Left lung (tissue), 10 donors: Measurements from ENCODE around the gene CREB3L1. TPM values are rescaled to one million over a fixed set of nuclear protein-coding genes. Genes with fewer than 3 reads are reported as not detected.

ENCODE experiments used
- ATAC-seq: fragments of 200-7000 bp; cut with Tn5 transposase; one replicate; pipeline ENCODE4 v1.9.1; 2020; ENCODE audit warnings: moderate library complexity
- DNase-seq, 4 donors: peaks; one replicate each; pipeline ENCODE4 v3.0.0-alpha.2; 2013 to 2020
- H3K27ac ChIP-seq, 2 donors: fragments of 200-600 bp; sonication (generic) in 1 of 2; one replicate each; pipeline versions ENCODE4 v1.5.0 to v1.8.0; 2020 to 2021
- H3K27me3 ChIP-seq, 2 donors: fragments of 200-600 bp; sonication (generic) in 1 of 2; one replicate each; pipeline versions ENCODE4 v1.5.0 to v1.8.0; 2020 to 2021
- H3K36me3 ChIP-seq, 2 donors: fragments of 200-600 bp; sonication (generic) in 1 of 2; one replicate each; pipeline versions ENCODE4 v1.5.0 to v1.8.0; 2020 to 2021
- H3K4me1 ChIP-seq, 2 donors: fragments of 200-600 bp; one replicate each; pipeline ENCODE4 v1.8.0; 2021
- H3K4me3 ChIP-seq, 2 donors: fragments of 200-600 bp; sonication (generic) in 1 of 2; one replicate each; pipeline versions ENCODE4 v1.5.0 to v1.8.0; 2020 to 2021; ENCODE audit warnings: mild to moderate bottlenecking in 1 of 2
- H3K9me3 ChIP-seq, 2 donors: fragments of 200-600 bp; sonication (generic) in 1 of 2; one replicate each; pipeline versions ENCODE4 v1.5.0 to v1.8.0; 2020 to 2021
- CTCF ChIP-seq, 2 donors: fragments of 200-600 bp; sonication (generic) in 1 of 2; IDR thresholded peaks; one replicate each; pipeline versions ENCODE4 v1.5.0 to v1.8.0; 2021; ENCODE audit warnings: antibody characterized with exemption in 2 of 2
- intact Hi-C, 2 donors: fragments of 100-400 bp; cut with DNase I; formaldehyde crosslinking; loops; one replicate each; pipeline versions ENCODE4 v1.11.2 to v1.14.2; 2022
- polyA plus RNA-seq, 6 donors: library from polyadenylated mRNA; unstranded; fragments of 120-200 nt; gene quantifications; one replicate each; pipeline ENCODE4 v1.2.1, GENCODE V29; 2013; ENCODE audit not compliant: insufficient read length in 6 of 6
- total RNA-seq, 2 donors: library from RNA; stranded (reverse); fragmentation: NEBNext Ultra II Directional; extraction: Animal tissue kit (Norgen Biotek cat#: 25700); gene quantifications; one replicate each; pipeline ENCODE4 v1.2.1, GENCODE V29; 2021
- donor health status: DM: no; HTN: yes; CAD: no.
- donor health status: DM: no; HTN: no; CAD: no.

CREB3L1 gene
- total and polyA plus RNA-seq, 8 donors = 16.2 to 59.3 (median 26.1) TPM

- H3K9me3 ChIP-seq = no peaks in the 10 kb centered on the region
- peaks cover 0 to 6% of the 10 kb centered on the region in 2 donors for H3K4me1 ChIP-seq
- peaks cover 0 to 13% of the 10 kb centered on the region in 2 donors for H3K36me3 ChIP-seq
- ATAC-seq = peak; percentile 86
- H3K4me3 ChIP-seq = no peak overlapping the region
- H3K27ac ChIP-seq = no peak overlapping the region
- peak; percentile 80 to 81 for TF ChIP-seq CTCF (IDR thresholded peaks at IDR 0.05)
- intact Hi-C loops = loop anchor here (5.0 to 10.0 kb wide), 2 partner anchors 64 to 67 kb away; no protein-coding TSS in a partner anchor
- H3K27me3 ChIP-seq = no peaks in the 10 kb centered on the region
- DNase-seq = peak in 3 of 4 donors; percentile 67 to 90 (median 77)
Observed at GRCh38 chr11:46308631-46309419, 31.4 kb downstream of the CREB3L1 start.

- Histone ChIP-seq H3K27me3 (no peaks in the 10 kb centered on the region), H3K9me3 (no peaks in the 10 kb centered on the region), H3K36me3 (peaks cover 0 to 13% of the 10 kb centered on the region in 2 donors), H3K27ac (no peak overlapping the region), H3K4me3 (no peak overlapping the region), H3K4me1 (peaks cover 0 to 7% of the 10 kb centered on the region in 2 donors)
- intact Hi-C loops = loop anchor here (5.0 to 10.0 kb wide), 2 partner anchors 65 to 68 kb away; no protein-coding TSS in a partner anchor
- ATAC-seq = no peak
- DNase-seq = no peak
- no peak for TF ChIP-seq CTCF (IDR thresholded peaks at IDR 0.05)
Observed at GRCh38 chr11:46309814-46310259, 32.4 kb downstream of the CREB3L1 start.

GRCh38 chr11:46315033-46315738 is 37.7 kb downstream of the CREB3L1 start:
- DNase-seq (no peak), ATAC-seq (peak; percentile 83)
- Histone ChIP-seq H3K4me3 (no peak overlapping the region), H3K27me3 (no peaks in the 10 kb centered on the region), H3K4me1 (peaks cover 4 to 39% of the 10 kb centered on the region in 2 donors), H3K9me3 (no peaks in the 10 kb centered on the region), H3K36me3 (peaks cover 0 to 48% of the 10 kb centered on the region in 2 donors), H3K27ac (no peak overlapping the region)
- intact Hi-C loops = no loop called here
- peak; percentile 80 to 92 for TF ChIP-seq CTCF (IDR thresholded peaks at IDR 0.05)

GRCh38 chr11:46315783-46316563 is 38.5 kb downstream of the CREB3L1 start:
- no peak for ATAC-seq
- DNase-seq = no peak
- H3K4me1 ChIP-seq = peaks cover 4 to 47% of the 10 kb centered on the region in 2 donors
- no peaks in the 10 kb centered on the region for H3K27me3 ChIP-seq
- H3K9me3 ChIP-seq = no peaks in the 10 kb centered on the region
- peaks cover 0 to 46% of the 10 kb centered on the region in 2 donors for H3K36me3 ChIP-seq
- intact Hi-C loops = no loop called here
- no peak overlapping the region for H3K27ac ChIP-seq
- TF ChIP-seq CTCF (IDR thresholded peaks at IDR 0.05) = no peak
- no peak overlapping the region for H3K4me3 ChIP-seq
